HG03280 (cell line): ENCODE data around the gene WDR27.
A peak's percentile ranks its signal among the peaks of the same experiment; 100 is the strongest.
"Not testable (repeated sequence)": the region's sequence is repeated elsewhere in the genome, so short reads cannot be mapped to it uniquely, and the experiment has no call there.

Source experiments
- ATAC-seq: cut with Tn5 transposase; IDR thresholded peaks from one replicate; pipeline ENCODE4 v1.9.1; 2021; ENCODE audit warnings: mild to moderate bottlenecking, moderate library complexity; ENCODE audit not compliant: unreplicated experiment

WDR27 gene

GRCh38 chr6:169664227-169664626 lies 37.6 kb downstream of the WDR27 start:
- ATAC-seq, result no peak

DNA sequence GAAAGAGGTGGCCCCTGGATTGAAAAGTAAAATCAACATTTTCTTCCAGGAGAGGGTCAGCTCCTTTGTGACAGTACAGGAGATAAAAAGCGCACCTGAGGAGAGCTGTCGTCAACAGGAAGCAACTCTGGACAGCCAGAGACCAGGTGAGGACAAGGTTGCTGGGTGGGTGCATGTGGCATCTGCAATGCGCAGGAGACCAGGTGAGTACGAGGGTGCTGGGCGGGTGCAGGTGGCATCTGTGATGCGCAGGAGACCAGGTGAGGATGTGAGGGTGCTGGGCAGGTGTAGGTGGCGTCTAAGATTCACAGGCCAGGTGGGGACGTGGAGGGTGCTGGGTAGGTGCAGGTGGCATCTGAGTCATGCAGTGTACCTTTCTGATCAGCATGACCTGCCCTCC lies 38.4 kb downstream of the WDR27 start:
- ATAC-seq, result no peak

- ATAC-seq, result no peak
These were observed 40.5 kb downstream of the WDR27 start for GRCh38 chr6:169661391-169661756.

- no peak for ATAC-seq
These were observed 41.0 kb downstream of the WDR27 start for GRCh38 chr6:169660751-169661390.

DNA sequence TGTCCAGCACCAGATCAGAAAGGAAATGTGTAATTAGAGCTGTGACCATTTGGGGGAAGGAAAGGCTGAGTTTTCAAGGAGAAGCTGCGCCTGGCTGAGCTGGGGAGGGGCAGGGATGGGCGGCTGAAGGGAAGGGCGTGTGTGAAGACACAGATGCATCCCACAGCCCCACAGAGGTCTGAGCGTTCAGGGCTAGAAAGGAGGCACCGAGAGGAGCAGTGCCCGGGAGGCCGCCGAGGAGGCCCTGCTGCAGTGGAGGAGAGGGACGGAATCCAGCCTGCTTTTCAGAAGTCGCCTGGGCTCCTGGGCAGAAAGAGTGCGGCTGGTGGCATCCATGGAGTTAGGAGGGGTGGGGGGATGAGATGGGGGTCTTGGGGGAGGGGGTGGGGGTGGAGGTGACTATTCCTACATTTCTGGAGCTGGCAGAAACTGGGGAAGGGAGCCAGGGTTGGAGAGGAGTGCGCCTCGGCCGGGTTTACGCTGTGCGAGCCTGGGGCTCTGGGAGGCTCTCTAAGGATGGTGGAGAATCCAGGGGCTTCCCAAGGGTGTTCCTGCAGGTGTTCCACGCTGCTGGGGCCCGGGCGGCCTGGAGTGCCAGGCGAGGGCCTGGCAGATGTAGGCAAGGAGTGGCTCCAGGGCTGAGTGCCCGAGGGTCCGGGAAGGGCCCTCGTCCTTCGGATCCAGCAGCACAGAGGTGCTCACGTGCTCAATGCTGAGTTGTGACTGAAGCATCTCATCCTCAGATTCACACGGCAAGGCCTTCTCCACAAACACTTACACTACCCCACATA lies 41.8 kb downstream of the WDR27 start:
- ATAC-seq, result no peak

- no peak for ATAC-seq
These were observed 44.6 kb downstream of the WDR27 start for GRCh38 chr6:169657284-169657610.

DNA sequence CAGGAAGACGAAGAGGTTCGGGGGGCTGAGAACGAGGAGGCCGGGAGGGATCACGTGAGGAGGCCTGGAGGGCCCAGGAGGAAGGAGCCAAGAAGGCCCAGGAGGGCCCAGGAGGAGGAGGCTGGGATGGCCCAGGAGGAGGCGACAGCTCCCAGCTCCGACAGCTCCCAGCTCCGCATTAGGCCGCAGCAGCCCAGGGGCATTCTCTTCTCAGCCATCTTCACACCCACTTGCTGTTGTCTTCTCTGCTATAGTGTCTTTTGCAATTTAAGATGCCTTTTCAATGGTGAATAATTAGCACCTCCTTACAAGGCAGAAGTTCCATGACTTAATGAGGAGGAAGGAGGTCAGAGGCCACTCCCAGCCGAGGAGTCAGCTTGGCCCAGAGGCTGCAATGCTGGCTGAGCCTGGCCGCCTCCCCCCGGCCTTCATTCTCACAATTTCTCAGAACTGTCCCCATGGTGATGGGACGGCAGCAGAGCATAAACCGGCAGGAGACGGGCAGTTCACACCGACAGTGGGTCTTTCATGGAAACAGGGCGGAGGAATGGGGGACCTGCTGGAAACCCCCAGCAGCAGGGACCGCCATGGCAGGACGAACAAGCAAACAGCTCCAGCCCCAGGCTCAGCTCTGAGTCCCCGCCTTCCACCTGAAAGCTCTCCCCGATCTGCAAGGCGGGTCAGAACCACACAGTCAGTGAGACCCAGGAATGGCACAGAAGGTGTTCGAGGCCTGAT lies 45.1 kb downstream of the WDR27 start:
- ATAC-seq, result no peak

- peak; percentile 97 for ATAC-seq
These were observed 47.0 kb downstream of the WDR27 start for GRCh38 chr6:169654598-169655391.

GRCh38 chr6:169653691-169654090 lies 48.1 kb downstream of the WDR27 start:
- no peak for ATAC-seq

DNA sequence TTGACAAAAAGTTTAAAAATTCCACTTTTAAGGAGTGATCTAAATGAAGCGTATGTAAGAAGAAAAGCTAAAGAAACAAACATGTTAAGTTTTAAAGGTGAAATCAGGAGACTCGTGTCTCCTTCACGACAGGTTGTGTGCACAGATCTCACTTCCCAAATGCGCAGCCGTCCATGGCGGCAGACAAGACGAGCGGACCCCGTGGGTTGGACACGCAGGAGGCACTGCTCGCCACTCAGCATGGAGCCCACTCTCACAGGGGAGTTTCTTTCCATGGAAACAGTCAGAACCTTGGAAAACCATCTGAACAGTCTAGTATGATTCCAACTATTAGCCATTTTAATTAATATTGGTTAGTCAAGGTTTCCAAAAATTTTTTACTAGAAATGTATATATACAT lies 48.9 kb downstream of the WDR27 start:
- no peak for ATAC-seq

DNA sequence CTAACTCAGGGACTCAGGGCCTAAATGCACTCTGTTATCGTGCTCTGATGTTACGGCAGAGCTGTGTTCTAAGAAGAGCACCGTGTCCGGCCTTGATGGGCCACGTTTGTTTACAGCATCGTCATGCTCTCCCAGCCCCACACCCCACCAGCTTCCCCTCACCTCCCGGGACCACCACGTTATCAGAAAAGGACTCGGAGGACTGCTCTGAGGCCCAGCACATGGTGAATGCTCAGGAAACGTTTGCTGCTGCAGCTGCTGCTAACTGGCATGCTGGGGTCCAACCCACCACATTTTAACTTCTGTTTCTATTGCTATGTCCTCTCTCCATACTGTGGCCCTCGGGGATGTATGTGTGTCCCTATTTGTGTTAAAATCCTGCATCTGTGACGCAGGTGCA lies 50.3 kb downstream of the WDR27 start:
- ATAC-seq, result no peak

GRCh38 chr6:169650959-169651292 lies 50.9 kb downstream of the WDR27 start:
- no peak for ATAC-seq

DNA sequence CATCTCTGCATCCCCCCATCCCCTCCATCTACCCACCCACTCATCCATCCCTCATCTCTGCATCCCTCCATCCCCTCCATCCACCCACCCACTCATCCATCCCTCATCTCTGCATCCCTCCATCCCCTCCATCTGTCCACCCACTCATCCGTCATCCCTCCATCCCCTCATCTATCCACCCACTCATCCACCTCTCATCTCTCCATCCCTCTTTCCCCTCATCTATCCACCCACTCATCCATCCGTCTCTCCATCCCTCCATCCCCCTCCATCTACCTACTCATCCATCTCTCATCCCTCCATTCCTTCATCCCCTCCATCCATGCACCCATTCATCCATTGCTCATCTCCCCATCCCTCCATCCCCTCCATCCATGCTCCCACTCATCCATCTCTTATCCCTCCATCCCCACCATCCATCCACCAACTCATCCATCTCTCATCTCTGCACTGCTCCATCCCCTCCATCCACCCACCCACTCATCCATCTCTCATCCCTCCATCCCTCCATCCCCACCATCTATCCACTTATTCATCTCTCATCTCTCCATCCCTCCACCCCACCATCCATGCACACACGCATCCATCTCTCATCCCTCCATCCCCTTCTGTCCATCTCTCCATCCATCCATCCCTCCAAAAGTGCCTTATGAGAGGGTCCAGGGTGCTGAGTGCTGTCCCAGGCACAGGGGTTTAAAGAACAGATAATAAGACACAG lies 51.4 kb downstream of the WDR27 start:
- ATAC-seq, result no peak

GRCh38 chr6:169648617-169649016 lies 53.2 kb downstream of the WDR27 start:
- no peak for ATAC-seq

- no peak for ATAC-seq
These were observed 53.7 kb downstream of the WDR27 start for GRCh38 chr6:169648092-169648491.

DNA sequence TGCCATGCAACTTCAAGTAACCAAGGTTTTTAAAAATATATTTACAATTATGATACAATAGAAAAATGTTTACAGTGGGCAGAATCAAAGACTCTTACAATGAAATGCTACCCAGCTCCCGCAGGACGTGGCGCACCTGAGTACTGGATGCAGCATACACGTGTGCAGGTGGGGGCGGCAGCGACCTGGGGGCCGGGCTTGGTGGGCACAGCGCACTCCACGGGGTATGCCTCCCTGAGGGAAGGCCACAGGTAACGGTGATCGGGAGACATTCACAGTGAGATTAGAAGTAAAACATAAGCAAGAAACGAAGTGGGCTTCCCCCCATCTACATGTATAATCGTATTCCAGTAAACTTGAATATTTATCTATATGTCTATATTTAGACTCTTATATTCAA lies 54.2 kb downstream of the WDR27 start:
- ATAC-seq, result no peak

DNA sequence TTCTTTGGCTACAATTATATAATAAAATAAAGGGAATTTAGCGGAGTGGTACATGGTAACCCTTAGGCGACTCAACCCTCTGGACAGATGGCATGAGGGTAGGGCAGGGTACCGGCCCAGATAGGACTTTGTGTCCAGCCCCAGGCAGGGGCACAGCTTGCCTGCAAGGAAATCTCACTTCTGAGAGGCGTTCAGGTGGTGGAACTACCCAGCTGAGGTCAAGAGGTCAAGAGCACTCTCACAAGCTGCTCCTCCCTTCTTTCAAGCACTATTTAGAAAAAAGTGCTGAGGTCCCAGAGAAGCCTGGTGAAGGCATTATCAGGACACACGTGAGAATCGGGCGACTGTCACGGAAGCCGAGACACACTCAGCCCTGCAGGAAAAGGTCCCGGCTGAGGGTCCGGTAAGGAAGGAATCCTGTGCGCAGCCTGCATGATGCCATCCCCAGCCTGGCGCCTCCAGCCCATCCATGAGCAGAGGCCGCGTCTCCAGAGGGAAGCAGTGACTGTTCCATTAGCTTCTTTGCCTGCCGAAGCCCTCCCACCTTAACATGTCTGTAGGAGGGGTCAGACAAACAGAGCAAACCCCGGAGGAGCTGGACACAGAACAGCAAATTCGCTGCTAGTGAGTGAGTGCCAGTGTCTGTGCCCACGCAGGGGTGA lies 54.8 kb downstream of the WDR27 start:
- no peak for ATAC-seq

GRCh38 chr6:169645459-169645858 lies 56.4 kb downstream of the WDR27 start:
- not testable (repeated sequence) for ATAC-seq

DNA sequence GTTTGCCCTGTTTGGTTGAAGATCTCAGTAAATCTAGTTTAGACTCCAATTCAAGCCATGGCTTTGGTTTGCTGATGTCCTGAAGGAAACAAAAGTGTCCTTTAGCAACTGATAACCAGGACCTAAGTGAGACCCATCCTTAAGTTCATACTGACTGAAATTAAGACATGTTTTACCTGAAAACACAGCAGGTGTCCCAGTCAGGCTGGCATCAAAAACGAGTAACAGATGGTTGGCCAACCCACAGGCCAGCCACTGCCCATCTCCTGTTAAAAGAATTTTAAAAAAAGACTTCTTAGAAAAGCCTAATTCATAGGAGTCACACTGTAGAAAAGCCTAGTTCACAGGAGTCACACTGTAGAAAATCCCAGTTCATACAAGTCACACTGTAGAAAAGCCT lies 58.3 kb downstream of the WDR27 start:
- no peak for ATAC-seq

- no peak for ATAC-seq
These were observed 59.4 kb downstream of the WDR27 start for GRCh38 chr6:169642455-169642854.
